Prostate gland (tissue), 2 donors: Measurements from ENCODE around the gene ZMYM2.

Source experiments
- CTCF ChIP-seq, 4 experiments: fragments of 200-600 bp in 2 of 4; fragments of 450-650 bp in 2 of 4; sonication (generic) in 2 of 4; IDR thresholded peaks; 1 replicate in 3 of 4; 2 replicates in 1 of 4; pipeline ENCODE4 v1.5.1; 2016 to 2019; ENCODE audit warnings: antibody characterized with exemption in 4 of 4, mild to moderate bottlenecking in 2 of 4, moderate library complexity in 2 of 4
- POLR2A ChIP-seq: fragments of 450-650 bp; IDR thresholded peaks from one replicate; pipeline ENCODE4 v1.6.1; 2016; ENCODE audit warnings: antibody characterized with exemption, mild to moderate bottlenecking
- POLR2AphosphoS5 ChIP-seq: sonication (generic); formaldehyde crosslinking; IDR thresholded peaks from one replicate; pipeline ENCODE4 v1.6.1; 2017; ENCODE audit warnings: antibody characterized with exemption

GRCh38 chr13:20105161-20105689 lies 146.7 kb downstream of the ZMYM2 start:
- no peak for TF ChIP-seq POLR2A
- no peak for TF ChIP-seq CTCF (IDR thresholded peaks at IDR 0.05)
- TF ChIP-seq POLR2AphosphoS5 = no peak
